Kidney capillary endothelial cell (primary cell): ENCODE data around the gene WDR37.
"Not testable (repeated sequence)": the region's sequence is repeated elsewhere in the genome, so short reads cannot be mapped to it uniquely, and the experiment has no call there.

Source experiments
- DNase-seq: peaks from one replicate; pipeline ENCODE4 v3.0.0-alpha.2; 2018; ENCODE audit warnings: low spot score

WDR37 gene

GRCh38 chr10:1056326-1057105 is at the start of gene WDR37:
Gene WDR37 (plus strand): TSS chr10:1056385. CDS start chr10:1072156, 15,771 bp downstream.
- DNase-seq, result peak; percentile 79

GRCh38 chr10:1006573-1006972 is 49.6 kb upstream of the WDR37 start:
- no peak for DNase-seq

DNA sequence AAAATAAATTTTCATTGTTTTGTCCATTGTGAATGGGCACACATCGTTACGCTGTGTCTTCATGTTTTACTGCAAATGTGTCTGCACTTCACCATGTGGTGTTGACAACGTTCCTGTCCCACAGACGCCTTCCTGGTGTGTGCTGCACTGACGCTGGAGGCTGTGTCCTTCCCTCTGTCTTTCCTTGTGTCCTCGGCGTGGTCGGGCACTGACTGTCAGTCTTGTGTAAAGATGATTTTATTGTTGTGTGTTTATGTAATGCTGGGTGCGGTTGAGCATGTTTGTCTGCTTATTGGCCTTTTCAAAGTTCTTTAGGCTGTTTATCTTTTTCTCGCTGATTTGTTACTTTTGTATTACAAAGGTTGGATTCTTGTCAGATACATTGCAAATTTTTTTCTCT is 48.6 kb upstream of the WDR37 start:
- no peak for DNase-seq

GRCh38 chr10:1009071-1009494 is 47.1 kb upstream of the WDR37 start:
- DNase-seq, result no peak

- not testable (repeated sequence) for DNase-seq
These were observed 46.2 kb upstream of the WDR37 start for GRCh38 chr10:1009947-1010346.

GRCh38 chr10:1010703-1011102 is 45.5 kb upstream of the WDR37 start:
- no peak for DNase-seq

- DNase-seq, result no peak
These were observed 44.5 kb upstream of the WDR37 start for GRCh38 chr10:1011696-1012095.

DNA sequence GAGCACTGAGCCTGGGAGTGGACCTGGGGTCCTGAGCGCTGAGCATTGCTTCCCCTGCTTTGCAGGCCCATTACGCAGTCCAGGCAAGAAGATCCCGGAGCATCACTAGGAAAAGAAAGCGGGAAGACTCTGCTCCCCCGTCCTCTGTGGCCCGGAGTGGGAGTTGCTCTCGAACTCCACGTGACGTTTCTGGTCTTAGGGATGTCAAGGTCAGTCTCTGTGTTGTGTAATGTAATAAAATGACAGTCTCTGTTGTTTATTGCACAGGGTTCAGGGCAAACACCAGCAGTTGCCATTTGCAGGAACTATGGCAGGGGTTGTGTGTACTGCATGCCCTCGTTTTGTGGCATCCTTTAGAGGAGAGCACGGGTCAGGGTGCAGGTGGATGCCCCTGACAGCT is 40.5 kb upstream of the WDR37 start:
- no peak for DNase-seq

DNA sequence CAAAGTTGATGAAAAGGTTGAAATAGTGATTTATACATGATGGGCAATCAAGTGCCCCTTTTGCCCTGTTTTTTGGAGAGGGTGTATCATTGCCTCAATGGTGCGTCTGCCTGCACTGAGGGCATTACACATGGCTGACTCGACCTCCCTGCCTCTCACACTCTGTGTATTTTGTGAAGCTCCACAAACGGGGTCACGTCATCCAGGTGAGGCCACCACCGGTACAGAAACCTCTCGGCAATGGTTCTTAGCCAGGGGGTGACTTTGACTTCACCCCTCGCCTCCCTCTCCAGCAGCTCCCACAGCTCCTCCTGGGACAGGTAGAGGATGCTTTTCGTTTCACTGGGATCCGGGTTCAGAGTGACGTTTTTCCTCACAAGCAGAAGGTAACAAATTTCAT is 36.8 kb upstream of the WDR37 start:
- DNase-seq, result no peak

DNA sequence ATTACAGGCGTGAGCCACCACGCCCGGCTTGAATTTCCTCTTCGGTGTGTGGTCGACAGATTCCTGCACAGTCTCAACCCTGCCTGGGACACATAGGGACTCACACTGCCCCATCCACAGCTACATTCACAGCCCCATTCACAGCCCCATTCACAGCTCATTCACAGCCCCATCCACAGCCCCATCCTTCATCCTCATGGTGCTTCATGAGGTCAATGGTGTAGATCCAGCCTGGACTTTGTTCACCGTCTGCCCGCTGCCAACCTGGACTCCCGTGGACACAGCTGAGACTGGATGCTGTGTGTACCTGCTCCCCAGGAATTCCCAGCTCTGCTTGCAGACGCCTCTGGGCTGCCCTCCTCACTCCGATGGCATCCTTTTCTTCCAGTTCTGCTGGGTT is 35.7 kb upstream of the WDR37 start:
- DNase-seq, result no peak

DNA sequence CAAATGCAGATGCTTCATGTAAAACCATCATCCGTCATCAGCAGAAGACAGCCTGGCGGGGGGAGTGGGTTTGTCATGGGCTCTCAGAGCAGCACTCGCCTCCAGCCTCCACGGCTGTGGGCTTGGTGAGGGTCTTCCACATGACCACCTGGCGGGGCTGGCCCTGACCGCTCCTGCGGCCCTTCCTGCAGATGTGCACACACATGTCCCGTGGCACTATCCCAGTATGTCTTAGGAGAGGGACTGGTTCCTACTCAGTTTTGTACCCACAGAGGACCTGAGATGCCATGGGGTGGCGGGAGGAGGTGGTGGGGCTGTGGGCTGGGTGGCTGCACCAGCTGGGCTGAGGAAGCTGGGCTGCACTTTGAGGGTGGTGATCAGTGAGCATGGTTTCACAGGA is 35.2 kb upstream of the WDR37 start:
- no peak for DNase-seq

- DNase-seq, result no peak
These were observed 33.8 kb upstream of the WDR37 start for GRCh38 chr10:1022413-1022812.

GRCh38 chr10:1024103-1024502 is 32.1 kb upstream of the WDR37 start:
- DNase-seq, result no peak

DNA sequence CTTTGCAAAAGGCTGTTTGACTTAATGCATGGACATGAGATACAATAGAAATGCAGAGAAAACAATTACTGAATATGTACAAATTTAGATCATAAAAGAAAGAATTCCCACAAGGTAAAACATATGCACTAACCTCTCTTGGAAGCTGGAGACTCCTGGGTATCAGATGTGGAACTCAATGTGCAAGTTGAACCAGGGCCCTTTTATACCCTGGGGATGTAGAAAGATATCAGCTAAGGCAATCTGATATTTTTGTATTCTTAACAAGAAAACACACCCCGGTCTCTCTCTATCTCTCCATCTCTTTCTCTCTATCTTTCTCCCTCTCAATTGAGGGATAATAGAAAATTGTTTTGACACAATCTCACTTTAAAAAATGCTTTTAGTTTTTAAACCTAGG is 30.5 kb upstream of the WDR37 start, which contains the start of gene IDI2:
TSS of gene IDI2 (minus strand) at position 177 of the 400 bp plus-strand sequence. CDS start 1,136 bp downstream, outside the sequence.
- no peak for DNase-seq

- no peak for DNase-seq
These were observed 29.6 kb upstream of the WDR37 start for GRCh38 chr10:1026578-1026977.

GRCh38 chr10:1029838-1030237 is 26.3 kb upstream of the WDR37 start:
- DNase-seq, result no peak

- DNase-seq, result no peak
These were observed 22.6 kb upstream of the WDR37 start for GRCh38 chr10:1033601-1034000.

DNA sequence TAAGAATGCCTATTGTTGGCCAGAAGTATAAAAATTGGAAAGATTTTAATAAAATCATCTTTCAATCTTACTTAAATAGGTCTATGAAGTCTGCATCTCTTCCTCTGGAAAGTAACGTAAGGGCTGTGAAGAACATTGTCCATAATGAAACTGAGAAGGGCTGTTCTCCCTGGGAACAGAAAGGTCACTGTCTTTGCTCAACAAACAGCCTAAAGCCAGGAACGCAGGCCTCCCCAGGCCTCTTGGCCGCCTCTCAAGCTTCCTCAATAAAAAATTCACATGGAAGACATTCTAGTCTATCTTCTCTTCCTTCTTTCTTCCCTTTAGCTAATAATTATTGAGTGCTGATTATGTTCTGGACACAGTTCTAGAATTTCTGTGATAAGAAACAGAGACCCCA is 21.4 kb upstream of the WDR37 start:
- no peak for DNase-seq

GRCh38 chr10:1035201-1035600 is 21.0 kb upstream of the WDR37 start:
- no peak for DNase-seq

DNA sequence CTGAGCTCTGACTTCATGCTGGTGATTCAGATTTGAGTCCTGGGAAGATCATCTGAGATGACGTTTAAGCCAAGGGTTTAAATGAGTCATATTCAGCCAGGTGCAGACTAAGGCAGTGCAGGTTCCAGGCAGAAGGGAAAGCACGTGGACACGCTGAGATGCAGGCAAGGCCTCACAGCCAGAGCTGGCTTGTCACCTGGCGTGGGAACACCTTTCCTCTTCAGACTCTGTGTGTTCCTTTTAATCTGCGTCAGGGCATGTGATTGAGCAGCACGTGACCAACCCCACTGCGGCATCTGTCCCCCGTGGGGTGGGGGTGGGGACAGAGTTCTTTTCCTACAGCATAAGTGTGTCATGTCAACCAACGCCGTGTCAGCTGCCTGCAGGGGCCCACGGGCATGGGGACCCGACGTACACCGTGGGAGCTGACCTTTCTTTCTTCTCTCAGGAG is 19.8 kb upstream of the WDR37 start:
- DNase-seq, result no peak

DNA sequence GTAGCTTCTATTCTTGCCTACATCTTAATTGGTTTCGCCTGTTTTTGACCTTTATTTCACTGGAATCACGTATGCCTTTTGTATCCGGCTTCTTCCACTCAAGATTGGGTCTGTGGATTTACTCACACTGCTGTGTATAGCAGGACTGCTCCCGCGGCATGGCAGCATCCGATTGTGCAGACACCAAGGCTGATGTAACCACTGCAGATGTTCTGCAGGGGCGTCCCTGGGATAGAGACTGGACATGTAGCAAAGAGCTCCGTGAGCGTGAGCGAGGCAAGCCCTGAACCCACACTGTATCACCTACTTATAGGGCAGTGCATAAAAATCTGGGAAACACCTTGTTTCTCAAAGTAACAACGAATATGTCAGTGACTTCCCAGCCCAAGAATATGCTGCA is 19.1 kb upstream of the WDR37 start:
- DNase-seq, result no peak

DNA sequence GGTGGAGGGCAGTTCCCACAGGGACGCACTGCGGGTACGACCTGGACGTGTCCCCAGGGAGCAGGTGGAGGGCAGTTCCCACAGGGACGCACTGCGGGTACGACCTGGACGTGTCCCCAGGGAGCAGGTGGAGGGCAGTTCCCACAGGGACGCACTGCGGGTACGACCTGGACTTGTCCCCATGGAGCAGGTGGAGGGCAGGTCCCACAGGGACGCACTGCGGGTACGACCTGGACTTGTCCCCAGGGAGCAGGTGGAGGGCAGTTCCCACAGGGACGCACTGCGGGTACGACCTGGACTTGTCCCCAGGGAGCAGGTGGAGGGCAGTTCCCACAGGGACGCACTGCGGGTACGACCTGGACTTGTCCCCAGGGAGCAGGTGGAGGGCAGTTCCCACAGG is 17.4 kb upstream of the WDR37 start:
- DNase-seq, result not testable (repeated sequence)

- no peak for DNase-seq
These were observed 16.1 kb upstream of the WDR37 start for GRCh38 chr10:1040133-1040532.

GRCh38 chr10:1041514-1041913 is 14.7 kb upstream of the WDR37 start:
- no peak for DNase-seq
